ENCODE data around the gene MRGPRD.
"Not testable (repeated sequence)": the region's sequence is repeated elsewhere in the genome, so short reads cannot be mapped to it uniquely, and the experiment has no call there.

The MRGPRD gene

DNA sequence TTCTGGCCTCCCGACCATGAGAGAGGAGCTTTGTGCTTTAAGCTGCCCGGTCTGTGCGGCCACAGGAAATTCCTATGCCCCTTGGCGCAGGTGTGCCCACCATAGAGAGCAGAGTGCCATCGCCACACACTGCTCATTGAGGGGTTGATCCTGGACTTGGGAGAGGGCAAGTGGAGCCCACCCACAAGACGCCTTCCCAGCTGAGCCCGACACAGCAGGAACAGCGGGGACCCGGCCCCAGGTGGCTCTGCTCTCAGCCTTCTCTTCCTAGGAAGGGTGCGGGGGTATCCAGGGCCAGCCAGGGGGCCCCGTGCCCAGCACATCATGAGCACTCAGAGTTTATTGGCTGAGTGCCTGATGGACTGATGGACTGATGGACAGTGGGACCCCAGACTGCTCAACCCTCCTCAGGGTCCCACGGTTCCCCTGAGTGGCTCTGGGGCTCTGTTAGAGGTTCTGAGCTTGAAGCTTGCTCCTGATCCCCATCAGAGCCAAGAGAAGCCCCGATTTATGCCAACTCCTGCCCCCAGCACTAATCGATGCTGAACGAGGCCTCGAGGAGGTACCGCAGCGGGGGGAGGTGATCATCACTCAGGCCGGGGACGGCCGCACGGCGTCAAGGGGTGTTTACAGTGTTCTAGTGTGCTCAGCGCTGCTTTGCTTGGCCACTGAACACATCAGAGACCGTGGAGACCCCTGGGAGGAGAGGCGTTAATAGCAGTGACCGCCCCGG lies 13.5 kb upstream of the MRGPRD start:
- no peak for DNase-seq (ENCODE audit: low spot score)

DNA sequence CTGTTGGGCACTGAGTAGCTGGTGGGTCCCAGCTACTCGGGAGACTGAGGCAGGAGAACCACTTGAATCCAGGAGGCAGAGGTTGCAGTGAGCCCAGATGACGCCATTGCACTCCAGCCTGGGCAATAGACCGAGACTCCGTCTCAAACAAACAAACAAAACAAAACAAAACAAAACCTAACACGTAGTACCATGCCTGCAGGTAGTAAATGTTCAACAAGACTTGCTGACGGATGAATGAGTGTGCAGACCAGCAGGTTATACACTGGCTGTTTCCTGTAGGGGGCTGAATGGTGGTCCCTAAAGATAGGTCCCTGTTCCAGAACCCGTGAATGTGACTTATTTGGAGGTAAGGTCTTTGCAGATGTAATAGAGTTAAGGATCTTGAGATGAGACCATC lies 12.8 kb upstream of the MRGPRD start:
- DNase-seq (ENCODE audit: low spot score): no peak

DNA sequence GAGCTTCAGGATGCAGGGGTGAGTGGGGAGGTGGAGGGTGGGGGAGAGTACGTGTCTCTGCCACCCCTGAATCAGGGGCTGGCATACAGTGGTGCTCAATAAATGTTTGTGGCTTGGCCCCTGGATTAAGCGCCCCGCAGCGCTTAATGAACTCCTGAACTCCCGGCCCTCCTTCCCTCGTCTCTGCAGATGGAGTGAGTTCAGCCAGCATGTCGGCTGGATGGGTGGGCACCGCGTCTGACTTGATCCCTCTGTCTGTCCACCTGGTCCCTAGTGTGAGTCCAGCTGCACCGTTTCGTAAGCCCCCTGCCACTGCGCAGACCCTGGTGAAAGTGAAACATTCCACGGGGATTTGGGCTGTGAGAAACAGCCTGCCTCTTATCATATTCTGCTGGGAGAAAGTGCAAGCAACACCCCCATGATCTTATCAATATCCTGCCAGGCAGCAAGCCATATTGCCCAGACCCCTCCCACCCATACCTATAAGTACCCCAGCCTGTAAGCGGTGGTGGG lies 12.0 kb upstream of the MRGPRD start:
- no peak for DNase-seq (ENCODE audit: low spot score)

- no peak for DNase-seq (ENCODE audit: low spot score)
Measured at GRCh38 chr11:68990995-68991780, 10.4 kb upstream of the MRGPRD start.

- DNase-seq (ENCODE audit: low spot score): no peak
Measured at GRCh38 chr11:68989936-68990606, 9.3 kb upstream of the MRGPRD start.

DNA sequence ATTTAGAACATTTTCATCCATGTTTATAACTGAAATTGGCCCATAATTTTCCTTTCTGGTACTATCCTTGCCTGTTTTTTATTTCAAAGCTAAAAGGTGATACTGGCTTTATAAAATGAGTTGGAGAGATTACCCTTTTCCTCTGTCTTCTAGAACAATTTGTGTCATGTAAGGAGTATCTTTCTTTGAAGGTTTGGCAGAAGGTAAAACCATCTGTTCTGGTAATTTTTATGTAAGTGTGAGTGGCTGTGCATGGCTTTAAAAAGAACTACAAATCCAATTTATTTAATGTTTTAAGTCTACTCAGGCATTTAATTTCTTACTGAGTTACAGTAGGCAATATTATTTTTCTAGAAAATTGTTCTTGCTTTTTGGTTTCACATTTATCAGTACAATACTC lies 7.7 kb upstream of the MRGPRD start:
- DNase-seq (ENCODE audit: low spot score): no peak

GRCh38 chr11:68987211-68987610 lies 6.4 kb upstream of the MRGPRD start:
- DNase-seq (ENCODE audit: low spot score): no peak

DNA sequence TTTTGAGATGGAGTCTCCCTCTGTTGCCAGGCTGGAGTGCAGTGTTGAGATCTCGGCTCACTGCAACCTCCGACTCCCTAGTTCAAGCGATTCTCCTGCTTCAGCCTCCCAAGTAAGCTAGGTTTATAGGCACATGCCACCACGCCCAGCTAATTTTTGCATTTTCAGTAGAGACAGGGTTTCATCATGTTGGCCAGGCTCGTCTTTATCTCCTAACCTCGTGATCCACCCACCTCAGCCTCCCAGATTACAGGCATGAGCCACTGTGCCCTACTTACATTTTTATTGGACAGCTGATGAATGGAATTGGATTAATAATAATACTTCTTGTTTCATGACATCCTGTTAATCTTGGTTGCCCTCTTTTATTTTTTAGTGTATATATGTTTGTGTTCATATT lies 3.0 kb upstream of the MRGPRD start:
- DNase-seq (ENCODE audit: low spot score): no peak

- no peak for DNase-seq (ENCODE audit: low spot score)
Measured at GRCh38 chr11:68982134-68982533, 1.3 kb upstream of the MRGPRD start.

DNA sequence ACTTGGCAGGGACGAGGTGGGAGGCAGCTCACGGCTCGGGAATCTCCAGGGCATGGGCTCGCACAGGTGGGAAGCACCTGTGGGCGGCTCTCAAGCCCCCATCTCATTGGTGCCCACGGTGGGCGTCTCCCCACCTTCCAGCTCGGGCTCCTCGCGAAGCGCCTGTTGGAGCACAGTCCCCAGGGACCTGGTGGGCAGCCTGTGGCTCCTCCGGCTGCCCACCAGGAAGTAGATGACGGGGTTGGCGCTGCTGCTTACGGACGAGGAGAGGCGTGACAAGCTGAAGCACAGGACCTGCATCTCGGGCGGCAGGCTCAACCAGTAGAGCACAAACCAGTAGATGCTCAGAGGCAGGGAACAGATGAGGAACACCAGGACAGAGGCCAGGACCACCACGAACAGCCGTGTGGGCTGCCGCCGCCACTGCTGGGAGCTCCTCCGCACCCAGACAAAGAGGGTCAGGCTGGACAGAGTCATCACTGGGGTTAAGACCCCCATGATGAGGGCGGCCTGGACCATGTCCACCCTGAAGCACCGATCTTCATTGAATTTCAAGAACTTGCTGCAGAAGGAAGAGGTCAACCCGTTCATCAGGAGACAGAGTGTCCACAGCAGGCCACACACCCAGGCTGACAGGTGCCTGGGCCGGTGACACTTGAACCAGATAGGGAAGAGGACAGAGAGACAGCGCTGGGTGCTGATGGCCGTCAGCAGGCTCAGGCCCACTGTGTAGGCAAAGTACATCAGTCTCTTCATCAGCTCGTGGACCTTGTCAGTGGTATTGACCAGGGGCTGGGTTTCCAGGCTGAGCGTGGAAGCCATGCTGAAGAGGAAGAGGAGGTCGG lies 633 bp downstream of the MRGPRD start:
- DNase-seq (ENCODE audit: low spot score): no peak

GRCh38 chr11:68978931-68979594 lies 1.7 kb downstream of the MRGPRD start:
- no peak for DNase-seq (ENCODE audit: low spot score)

DNA sequence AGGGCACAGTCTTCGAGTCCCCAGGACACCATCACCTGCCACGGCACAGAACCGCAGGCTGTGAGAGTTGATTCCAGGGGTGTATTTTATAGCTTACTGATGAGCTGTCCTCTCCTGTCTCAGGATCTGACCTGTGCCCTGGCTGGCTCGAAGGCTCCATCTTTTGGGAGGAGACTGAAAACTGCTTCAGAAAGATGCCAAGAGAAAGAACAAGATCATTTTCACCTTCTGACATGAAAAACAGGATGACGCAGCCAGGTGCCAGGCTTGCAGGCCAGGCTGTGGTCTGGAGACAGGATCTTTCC lies 2.2 kb downstream of the MRGPRD start:
- no peak for DNase-seq (ENCODE audit: low spot score)

- DNase-seq (ENCODE audit: low spot score): no peak
Measured at GRCh38 chr11:68977781-68978625, 2.8 kb downstream of the MRGPRD start.

- DNase-seq (ENCODE audit: low spot score): no peak
Measured at GRCh38 chr11:68976563-68976962, 4.2 kb downstream of the MRGPRD start.

GRCh38 chr11:68976095-68976494 lies 4.7 kb downstream of the MRGPRD start:
- DNase-seq (ENCODE audit: low spot score): no peak

GRCh38 chr11:68974421-68975194 lies 6.2 kb downstream of the MRGPRD start:
- peak; percentile 71 for DNase-seq (ENCODE audit: low spot score)

GRCh38 chr11:68973706-68974105 lies 7.1 kb downstream of the MRGPRD start:
- not testable (repeated sequence) for DNase-seq (ENCODE audit: low spot score)

DNA sequence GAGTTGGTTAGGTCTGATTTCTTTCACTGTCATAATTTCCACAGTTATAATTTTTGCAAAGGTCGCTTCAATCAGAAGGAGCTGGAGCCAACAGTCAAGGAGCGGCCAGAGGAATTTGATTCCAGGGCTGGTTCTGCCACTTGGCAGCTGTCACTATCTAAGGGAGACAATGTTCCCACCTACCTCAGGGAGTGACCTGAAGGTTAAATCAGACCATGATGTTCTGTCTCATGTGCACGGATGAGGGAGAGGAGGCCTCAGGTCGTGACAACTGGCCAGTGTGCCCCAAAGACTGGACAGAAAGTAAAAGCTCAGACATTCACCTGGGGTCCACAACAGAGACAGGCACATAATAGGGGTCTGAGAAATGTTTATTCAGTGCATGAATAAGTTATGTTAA lies 7.6 kb downstream of the MRGPRD start:
- DNase-seq (ENCODE audit: low spot score): no peak

GRCh38 chr11:68970921-68971636 lies 9.7 kb downstream of the MRGPRD start:
- no peak for DNase-seq (ENCODE audit: low spot score)
